HepG2 (cell line): ENCODE measurements around the gene TSC22D1. TPM values are rescaled to one million over a fixed set of nuclear protein-coding genes. Genes with fewer than 3 reads are reported as not detected.

Experiments used
- BHLHE40 ChIP-seq: IDR thresholded peaks from 2 replicates; pipeline ENCODE4 v1.6.1; 2011; ENCODE audit warnings: low read length, improper control_type of control experiment
- FOXP1 ChIP-seq, 2 experiments: fragments of 450-650 bp in 1 of 2; IDR thresholded peaks; 2 replicates each; pipeline ENCODE4 v1.6.1; 2017 to 2018; ENCODE audit warnings: antibody characterized with exemption in 1 of 2
- HOXA3 ChIP-seq: sonication (generic); formaldehyde crosslinking; IDR thresholded peaks from 2 replicates; pipeline ENCODE4 v1.5.0; 2020; ENCODE audit warnings: missing genetic modification reagents
- JUNB ChIP-seq: sonication (generic); formaldehyde crosslinking; IDR thresholded peaks from 2 replicates; pipeline ENCODE4 v1.8.0; 2022; ENCODE audit warnings: missing genetic modification reagents, mild to moderate bottlenecking, borderline replicate concordance
- NFYB ChIP-seq: sonication (generic); formaldehyde crosslinking; IDR thresholded peaks from 2 replicates; pipeline ENCODE4 v1.4.0; 2020; ENCODE audit warnings: missing genetic modification reagents
- PHF5A ChIP-seq: IDR thresholded peaks from one replicate; pipeline ENCODE4 v1.6.1; 2018; ENCODE audit warnings: low read depth, missing genetic modification reagents; ENCODE audit not compliant: unreplicated experiment
- POLR2AphosphoS2 ChIP-seq: IDR thresholded peaks from 2 replicates; pipeline ENCODE4 v1.6.1; 2011; ENCODE audit warnings: low read depth, low read length, improper control_type of control experiment
- POLR2AphosphoS5 ChIP-seq: IDR thresholded peaks from 2 replicates; pipeline ENCODE4 v1.6.1; 2012; ENCODE audit warnings: low read depth, low read length
- SALL1 ChIP-seq: sonication (generic); formaldehyde crosslinking; IDR thresholded peaks from 2 replicates; pipeline ENCODE4 v1.8.0; 2022; ENCODE audit warnings: mild to moderate bottlenecking, missing genetic modification reagents
- ZNF20 ChIP-seq: sonication (generic); formaldehyde crosslinking; IDR thresholded peaks from 2 replicates; pipeline ENCODE4 v1.4.0; 2020; ENCODE audit warnings: mild to moderate bottlenecking, moderate library complexity, missing genetic modification reagents
- ZNF296 ChIP-seq: sonication (generic); formaldehyde crosslinking; conservative IDR thresholded peaks from 2 replicates; pipeline ENCODE4 v1.5.0; 2020; ENCODE audit warnings: mild to moderate bottlenecking, missing genetic modification reagents
- ZNF343 ChIP-seq: sonication (generic); formaldehyde crosslinking; IDR thresholded peaks from 2 replicates; pipeline ENCODE4 v1.4.0; 2020; ENCODE audit warnings: mild to moderate bottlenecking, missing genetic modification reagents
- ZNF609 ChIP-seq: sonication (generic); formaldehyde crosslinking; IDR thresholded peaks from 2 replicates; pipeline ENCODE4 v1.4.0; 2020; ENCODE audit warnings: mild to moderate bottlenecking, missing genetic modification reagents, borderline replicate concordance
- ZNF790 ChIP-seq: sonication (generic); formaldehyde crosslinking; IDR thresholded peaks from 2 replicates; pipeline ENCODE4 v1.8.0; 2022; ENCODE audit warnings: missing genetic modification reagents, mild to moderate bottlenecking, borderline replicate concordance
- ZNF878 ChIP-seq: sonication (generic); formaldehyde crosslinking; IDR thresholded peaks from 2 replicates; pipeline ENCODE4 v1.8.1; 2023; ENCODE audit warnings: mild to moderate bottlenecking, missing genetic modification reagents, moderate library complexity
- ZSCAN20 ChIP-seq: sonication (generic); formaldehyde crosslinking; IDR thresholded peaks from 2 replicates; pipeline ENCODE4 v1.4.0; 2020; ENCODE audit warnings: missing genetic modification reagents, mild to moderate bottlenecking, borderline replicate concordance
- ZSCAN21 ChIP-seq: sonication (generic); formaldehyde crosslinking; IDR thresholded peaks from 2 replicates; pipeline ENCODE4 v1.8.0; 2022; ENCODE audit warnings: mild to moderate bottlenecking, missing genetic modification reagents, moderate library complexity, borderline replicate concordance
- ZSCAN29 ChIP-seq: sonication (generic); formaldehyde crosslinking; conservative IDR thresholded peaks from 2 replicates; pipeline ENCODE4 v1.4.0; 2020; ENCODE audit warnings: mild to moderate bottlenecking, missing genetic modification reagents
- ZSCAN31 ChIP-seq: sonication (generic); formaldehyde crosslinking; IDR thresholded peaks from 2 replicates; pipeline ENCODE4 v1.5.0; 2020; ENCODE audit warnings: low read depth, mild to moderate bottlenecking, missing genetic modification reagents
- polyA plus RNA-seq, 8 experiments: library from polyadenylated mRNA; depleted of rRNA in 3 of 8; stranded (reverse) in 7 of 8; unstranded in 1 of 8; fragments of >200 nt; fragmentation: Illumina TruSeq in 4 of 8; extraction: Trizol in 4 of 8; gene quantifications; 2 replicates each; pipeline versions ENCODE4 v1.2.1 to v1.2.3, GENCODE V29; 2011 to 2016; ENCODE audit warnings: low read depth in 4 of 8, missing spikeins in 1 of 8, mixed read lengths in 1 of 8; ENCODE audit not compliant: insufficient read depth in 1 of 8
- total RNA-seq, 5 experiments: library from RNA; depleted of rRNA; stranded (reverse); fragments of >200 nt; fragmentation: Illumina TruSeq; extraction: Trizol; gene quantifications; 2 replicates each; pipeline ENCODE4 v1.2.3, GENCODE V29; 2016; ENCODE audit warnings: low read depth in 1 of 5
- TF ChIP-seq, protein P1 (sequence below): sonication (generic); formaldehyde crosslinking; IDR thresholded peaks from 2 replicates; pipeline ENCODE4 v1.8.1; 2023; ENCODE audit warnings: mild to moderate bottlenecking, moderate library complexity, missing genetic modification reagents
- TF ChIP-seq, protein P2 (sequence below): sonication (generic); formaldehyde crosslinking; IDR thresholded peaks from 2 replicates; pipeline ENCODE4 v1.8.0; 2022; ENCODE audit warnings: mild to moderate bottlenecking, missing genetic modification reagents, moderate library complexity

The TSC22D1 gene
- total and polyA plus RNA-seq, 2 of the 13 experiments (the other 11 are each of a cell fraction or from before 2014, with no cell fraction given): 18.4 to 35.7 TPM

- no peak for TF ChIP-seq ZSCAN21 (CRISPR knock-in tag)
- TF ChIP-seq POLR2AphosphoS5: peak; percentile 55
- no peak for TF ChIP-seq ZNF20
- TF ChIP-seq ZNF878: no peak
- peak; percentile 38; the same call in 1 of the 2 replicates for TF ChIP-seq SALL1 (CRISPR knock-in tag)
- no peak for TF ChIP-seq POLR2AphosphoS2
- TF ChIP-seq, protein P1, sequence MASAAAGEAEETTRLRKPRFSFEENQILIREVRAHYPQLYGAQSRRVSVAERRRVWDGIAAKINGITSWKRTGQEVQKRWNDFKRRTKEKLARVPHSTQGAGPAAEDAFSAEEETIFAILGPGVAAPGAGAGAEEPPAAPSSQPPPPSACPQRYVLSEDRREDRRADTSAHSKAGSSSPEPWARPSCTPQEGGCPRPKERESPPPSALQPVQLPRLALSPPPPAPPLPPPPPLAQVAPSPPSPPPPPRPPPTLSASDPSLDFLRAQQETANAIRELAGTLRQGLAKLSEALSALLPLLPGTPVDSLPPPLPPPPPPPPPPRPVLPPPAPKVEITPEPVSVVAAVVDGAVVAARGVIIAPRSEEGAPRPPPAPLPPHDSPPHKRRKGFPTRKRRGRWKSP (CRISPR knock-in tag): peak; percentile 63; the same call in 1 of the 2 replicates
- TF ChIP-seq ZSCAN29 (CRISPR knock-in tag): 0 out of 2 replicates have a peak, but pooled peaks have one; percentile 44
- TF ChIP-seq ZNF609 (CRISPR knock-in tag): 0 out of 2 replicates have a peak, but pooled peaks have one; percentile 24
- no peak for TF ChIP-seq ZNF343
- TF ChIP-seq, protein P2, sequence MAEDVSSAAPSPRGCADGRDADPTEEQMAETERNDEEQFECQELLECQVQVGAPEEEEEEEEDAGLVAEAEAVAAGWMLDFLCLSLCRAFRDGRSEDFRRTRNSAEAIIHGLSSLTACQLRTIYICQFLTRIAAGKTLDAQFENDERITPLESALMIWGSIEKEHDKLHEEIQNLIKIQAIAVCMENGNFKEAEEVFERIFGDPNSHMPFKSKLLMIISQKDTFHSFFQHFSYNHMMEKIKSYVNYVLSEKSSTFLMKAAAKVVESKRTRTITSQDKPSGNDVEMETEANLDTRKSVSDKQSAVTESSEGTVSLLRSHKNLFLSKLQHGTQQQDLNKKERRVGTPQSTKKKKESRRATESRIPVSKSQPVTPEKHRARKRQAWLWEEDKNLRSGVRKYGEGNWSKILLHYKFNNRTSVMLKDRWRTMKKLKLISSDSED (CRISPR knock-in tag): no peak
- peak; percentile 67; the same call in 1 of the 2 replicates for TF ChIP-seq ZNF790
- no peak for TF ChIP-seq FOXP1 (IDR thresholded peaks at IDR 0.05)
- no peak for TF ChIP-seq FOXP1 (CRISPR knock-in tag; IDR thresholded peaks at IDR 0.05)
- TF ChIP-seq ZNF296 (CRISPR knock-in tag): no peak
- no peak for TF ChIP-seq ZSCAN31
- TF ChIP-seq JUNB (CRISPR knock-in tag): no peak
- TF ChIP-seq HOXA3: peak; percentile 49; the same call in 1 of the 2 replicates
- no peak for TF ChIP-seq ZSCAN20 (CRISPR knock-in tag)
- TF ChIP-seq NFYB: no peak
- no peak for TF ChIP-seq PHF5A (CRISPR knock-in tag)
- peak; percentile 13; the same call in 1 of the 2 replicates for TF ChIP-seq BHLHE40
Measured at GRCh38 chr13:44577236-44578066, 1.3 kb upstream of the TSC22D1 start (continued).
